H1 (cell line): Measurements from ENCODE around the gene CLRN1. TPM values are rescaled to one million over a fixed set of nuclear protein-coding genes. Genes with fewer than 3 reads are reported as not detected.

Source experiments
- CTCF ChIA-PET: fragments of 300-600 bp; sonication (Branson Sonifier 250); formaldehyde crosslinking; loops from one replicate; lab custom pipeline; 2021; ENCODE audit not compliant: partially characterized antibody; lab: Charles Lee
- POLR2A ChIA-PET: fragments of 300-600 bp; sonication (Branson Sonifier 250); formaldehyde crosslinking; loops from one replicate; lab custom pipeline; 2021; ENCODE audit warnings: inconsistent platforms; ENCODE audit not compliant: partially characterized antibody; lab: Charles Lee
- DNase-seq, 2 experiments: peaks; one replicate each; pipeline versions ENCODE4 v3.0.0 to v3.0.0-alpha.2; 2010 to 2022; ENCODE audit warnings: low spot score in 2 of 2, low read depth in 1 of 2, mixed read lengths in 1 of 2
- FAIRE-seq: peaks from 2 replicates; lab custom pipeline; 2011; peaks lifted over from hg19 to GRCh38; lab: Jason Lieb, UNC
- H2AFZ ChIP-seq: 2 replicates; pipeline ENCODE4 v1.8.1; 2012; ENCODE audit warnings: low read length, inconsistent platforms
- H2AK5ac ChIP-seq: 2 replicates; pipeline ENCODE4 v1.6.1; 2013; ENCODE audit warnings: low read depth, low read length
- H2BK120ac ChIP-seq: replicated peaks from 2 replicates; pipeline ENCODE3; 2013; ENCODE audit warnings: low read depth, low read length, inconsistent platforms
- H2BK12ac ChIP-seq: 2 replicates; pipeline ENCODE4 v1.6.1; 2013; ENCODE audit warnings: low read depth, low read length
- H2BK15ac ChIP-seq: 2 replicates; pipeline ENCODE4 v1.6.1; 2013; ENCODE audit warnings: low read length
- H2BK20ac ChIP-seq: 2 replicates; pipeline ENCODE4 v1.6.1; 2013; ENCODE audit warnings: low read length
- H2BK5ac ChIP-seq: 2 replicates; pipeline ENCODE4 v1.6.1; 2013; ENCODE audit warnings: low read depth, low read length
- H3K14ac ChIP-seq: 2 replicates; pipeline ENCODE4 v1.6.1; 2013; ENCODE audit warnings: inconsistent platforms; ENCODE audit not compliant: insufficient read length
- H3K18ac ChIP-seq: 2 replicates; pipeline ENCODE4 v1.6.1; 2013; ENCODE audit warnings: low read length; ENCODE audit errors: extremely low read depth
- H3K23ac ChIP-seq: 2 replicates; pipeline ENCODE4 v1.6.1; 2013; ENCODE audit warnings: inconsistent platforms; ENCODE audit not compliant: insufficient read length
- H3K23me2 ChIP-seq: 2 replicates; pipeline ENCODE4 v1.6.1; 2013; ENCODE audit warnings: low read depth, low read length
- H3K27ac ChIP-seq: 2 replicates; pipeline ENCODE4 v1.6.1; 2011; ENCODE audit warnings: low read depth, low read length, inconsistent platforms
- H3K27me3 ChIP-seq, 4 experiments: replicated peaks in 1 of 4; 1 replicate in 1 of 4; 2 replicates in 3 of 4; pipeline versions ENCODE4 v1.6.1 to v1.8.1; 2011 to 2013; ENCODE audit warnings: low read length in 3 of 4, mild to moderate bottlenecking in 3 of 4, inconsistent platforms in 2 of 4, mixed read lengths in 2 of 4, moderate library complexity in 1 of 4; ENCODE audit not compliant: control insufficient read depth in 3 of 4, insufficient read depth in 3 of 4; ENCODE audit errors: extremely low read depth in 1 of 4
- H3K36me3 ChIP-seq, 4 experiments: 2 replicates each; pipeline versions ENCODE4 v1.6.1 to v1.8.1; 2011 to 2013; ENCODE audit warnings: mild to moderate bottlenecking in 4 of 4, low read length in 3 of 4, moderate library complexity in 2 of 4, control low read depth in 1 of 4, inconsistent platforms in 1 of 4; ENCODE audit not compliant: insufficient read depth in 4 of 4, control insufficient read depth in 2 of 4
- H3K4ac ChIP-seq: replicated peaks from 2 replicates; pipeline ENCODE3; 2013; ENCODE audit warnings: low read length, low read depth, mixed read lengths, inconsistent platforms; ENCODE audit not compliant: insufficient read length
- H3K4me1 ChIP-seq, 4 experiments: replicated peaks in 1 of 4; 1 replicate in 1 of 4; 2 replicates in 3 of 4; pipeline versions ENCODE4 v1.6.1 to v1.8.1; 2011 to 2013; ENCODE audit warnings: low read length in 3 of 4, inconsistent platforms in 2 of 4, mixed read lengths in 1 of 4; ENCODE audit not compliant: insufficient read depth in 4 of 4, control insufficient read depth in 3 of 4
- H3K4me2 ChIP-seq, 2 experiments: 2 replicates each; pipeline versions ENCODE4 v1.6.1 to v1.8.1; 2011 to 2013; ENCODE audit warnings: low read depth in 2 of 2, low read length in 2 of 2, control low read depth in 1 of 2, inconsistent platforms in 1 of 2, mild to moderate bottlenecking in 1 of 2; ENCODE audit not compliant: insufficient read depth in 1 of 2
- H3K4me3 ChIP-seq, 4 experiments: fragments of 200-600, 300-600 bp in 1 of 4; sonication (generic), shearing (Covaris generic), sonication (Bioruptor Twin) in 1 of 4; 2 replicates each; pipeline versions ENCODE4 v1.5.1 to v1.8.1; 2011 to 2016; ENCODE audit warnings: low read length in 4 of 4, low read depth in 3 of 4, control low read depth in 2 of 4, inconsistent platforms in 2 of 4, mild to moderate bottlenecking in 2 of 4, mixed read lengths in 1 of 4, moderate library complexity in 1 of 4; ENCODE audit not compliant: insufficient read depth in 2 of 4; ENCODE audit errors: extremely low read depth in 1 of 4
- H3K56ac ChIP-seq: replicated peaks from 2 replicates; pipeline ENCODE3; 2013; ENCODE audit warnings: low read depth, mild to moderate bottlenecking, mixed read lengths, low read length, inconsistent platforms; ENCODE audit not compliant: insufficient read length
- H3K79me1 ChIP-seq: 2 replicates; pipeline ENCODE4 v1.6.1; 2013; ENCODE audit warnings: low read depth, low read length, control low read depth
- H3K79me2 ChIP-seq, 2 experiments: 2 replicates each; pipeline versions ENCODE4 v1.6.1 to v1.8.1; 2012 to 2013; ENCODE audit warnings: low read length in 2 of 2, mild to moderate bottlenecking in 2 of 2, inconsistent platforms in 1 of 2; ENCODE audit not compliant: insufficient read depth in 2 of 2, control insufficient read depth in 1 of 2
- H3K9ac ChIP-seq, 4 experiments: replicated peaks in 1 of 4; 1 replicate in 1 of 4; 2 replicates in 3 of 4; pipeline versions ENCODE4 v1.6.1 to v1.8.1; 2011 to 2013; ENCODE audit warnings: low read depth in 3 of 4, low read length in 3 of 4, control low read depth in 2 of 4, mild to moderate bottlenecking in 2 of 4, moderate library complexity in 2 of 4, inconsistent platforms in 1 of 4; ENCODE audit errors: extremely low read depth in 1 of 4
- H3K9me3 ChIP-seq, 2 experiments: 2 replicates each; pipeline versions ENCODE4 v1.6.1 to v1.8.1; 2012 to 2013; ENCODE audit warnings: mild to moderate bottlenecking in 2 of 2, moderate library complexity in 2 of 2, control low read depth in 1 of 2, inconsistent platforms in 1 of 2, low read depth in 1 of 2, low read length in 1 of 2, mixed read lengths in 1 of 2; ENCODE audit not compliant: insufficient read depth in 2 of 2
- H4K20me1 ChIP-seq, 2 experiments: replicated peaks in 1 of 2; 2 replicates each; pipeline versions ENCODE3 to v1.8.1; 2011 to 2013; ENCODE audit warnings: inconsistent platforms in 2 of 2, low read length in 2 of 2, mild to moderate bottlenecking in 1 of 2; ENCODE audit not compliant: insufficient read depth in 2 of 2, control insufficient read depth in 1 of 2
- H4K5ac ChIP-seq: 2 replicates; pipeline ENCODE4 v1.6.1; 2013; ENCODE audit warnings: low read length, low read depth, mixed read lengths, inconsistent platforms; ENCODE audit not compliant: insufficient read length
- H4K8ac ChIP-seq: 2 replicates; pipeline ENCODE4 v1.8.0; 2013; ENCODE audit warnings: mild to moderate bottlenecking, moderate library complexity, low read length, inconsistent platforms; ENCODE audit not compliant: insufficient read depth; ENCODE audit errors: extremely low read depth
- H4K91ac ChIP-seq: replicated peaks from 2 replicates; pipeline ENCODE3; 2013; ENCODE audit warnings: low read length, mixed read lengths, inconsistent platforms; ENCODE audit not compliant: insufficient read length
- EZH2 ChIP-seq: fragments of 200-600 bp; sonication (generic); IDR thresholded peaks from 2 replicates; pipeline ENCODE4 v1.7.1; 2012; ENCODE audit warnings: low read depth, mild to moderate bottlenecking, moderate library complexity, low read length, inconsistent platforms; ENCODE audit not compliant: severe bottlenecking
- FOSL1 ChIP-seq: IDR thresholded peaks from 2 replicates; pipeline ENCODE4 v1.6.1; 2011; ENCODE audit warnings: mild to moderate bottlenecking, low read depth, low read length, moderate library complexity; ENCODE audit not compliant: insufficient read depth
- GABPA ChIP-seq: IDR thresholded peaks from 2 replicates; pipeline ENCODE4 v1.6.1; 2011; ENCODE audit warnings: mild to moderate bottlenecking, low read length, moderate library complexity, borderline replicate concordance; ENCODE audit not compliant: insufficient read depth
- HDAC2 ChIP-seq, 2 experiments: fragments of 300-600 bp in 1 of 2; sonication (generic) in 1 of 2; IDR thresholded peaks; 2 replicates each; pipeline ENCODE4 v1.6.1; 2011 to 2012; ENCODE audit warnings: low read depth in 2 of 2, low read length in 2 of 2, mild to moderate bottlenecking in 2 of 2, moderate library complexity in 2 of 2, borderline replicate concordance in 1 of 2, inconsistent platforms in 1 of 2
- KDM4A ChIP-seq: IDR thresholded peaks from one replicate; pipeline ENCODE4 v1.7.1; 2012; ENCODE audit warnings: low read depth, mild to moderate bottlenecking, moderate library complexity, low read length, inconsistent platforms; ENCODE audit not compliant: severe bottlenecking
- NRF1 ChIP-seq: IDR thresholded peaks from 2 replicates; pipeline ENCODE4 v1.6.1; 2011; ENCODE audit warnings: mild to moderate bottlenecking, low read depth, low read length, improper control_type of control experiment
- POU5F1 ChIP-seq: IDR thresholded peaks from 2 replicates; pipeline ENCODE4 v1.6.1; 2011; ENCODE audit warnings: low read depth, mild to moderate bottlenecking, low read length, moderate library complexity
- SIN3A ChIP-seq, 2 experiments: IDR thresholded peaks in 1 of 2; conservative IDR thresholded peaks in 1 of 2; 2 replicates each; pipeline ENCODE4 v1.6.1; 2011 to 2012; ENCODE audit warnings: low read length in 2 of 2, improper control_type of control experiment in 1 of 2, low read depth in 1 of 2, mild to moderate bottlenecking in 1 of 2
- SIRT6 ChIP-seq: IDR thresholded peaks from one replicate; pipeline ENCODE4 v1.7.1; 2012; ENCODE audit warnings: low read length, inconsistent platforms
- SP2 ChIP-seq: IDR thresholded peaks from 2 replicates; pipeline ENCODE4 v1.6.1; 2012; ENCODE audit warnings: mild to moderate bottlenecking, low read length, inconsistent platforms
- SP4 ChIP-seq: IDR thresholded peaks from 2 replicates; pipeline ENCODE4 v1.6.1; 2012; ENCODE audit warnings: low read length, inconsistent platforms
- TAF1 ChIP-seq: IDR thresholded peaks from 2 replicates; pipeline ENCODE4 v1.6.1; 2011; ENCODE audit warnings: mild to moderate bottlenecking, low read depth, low read length
- TAF7 ChIP-seq: optimal IDR thresholded peaks from 2 replicates; pipeline ENCODE3; 2011; ENCODE audit warnings: low read depth, mild to moderate bottlenecking, inconsistent platforms, low read length, moderate library complexity, borderline replicate concordance
- WGBS, 2 experiments: shearing (Covaris generic) in 1 of 2; methylation state at CpG; one replicate each; pipeline versions ENCODE4 v1.1.6 to v1.1.7; 2013 to 2015; ENCODE audit warnings: low lambda C conversion rate in 2 of 2, mixed read lengths in 2 of 2, inconsistent platforms in 1 of 2, low coverage in 1 of 2, missing lambda C conversion rate in 1 of 2; ENCODE audit not compliant: insufficient replicate concordance in 2 of 2, insufficient coverage in 1 of 2, insufficient read length in 1 of 2; ENCODE audit errors: extremely low coverage in 1 of 2, missing lambda C conversion rate in 1 of 2; 5-methylcytosine and 5-hydroxymethylcytosine counted together
- polyA plus RNA-seq, 7 experiments: library from polyadenylated mRNA; depleted of rRNA in 3 of 7; stranded (reverse) in 5 of 7; unstranded in 2 of 7; fragments of >200 nt in 5 of 7; fragments of 200-250 nt in 2 of 7; gene quantifications; 1 replicate in 5 of 7; 2 replicates in 1 of 7; 4 replicates in 1 of 7; pipeline versions ENCODE4 v1.2.1 to v1.2.3, GENCODE V29; 2011 to 2013; ENCODE audit warnings: missing spikeins in 2 of 7, mixed read lengths in 2 of 7
- total RNA-seq: library from RNA; stranded (reverse); fragmentation: NEBNext Ultra II Directional; extraction: Animal tissue kit (Norgen Biotek cat#: 25700); gene quantifications from 2 replicates; pipeline ENCODE4 v1.2.1, GENCODE V29; 2021
- TF ChIP-seq, protein P1 (sequence below): IDR thresholded peaks from 2 replicates; pipeline ENCODE4 v1.6.1; 2012; ENCODE audit warnings: inconsistent platforms

Gene CLRN1
- total and polyA plus RNA-seq, 2 of the 8 experiments (the other 6 are each of a cell fraction or from before 2014, with no cell fraction given): 0.20 to 0.35 TPM

DNA sequence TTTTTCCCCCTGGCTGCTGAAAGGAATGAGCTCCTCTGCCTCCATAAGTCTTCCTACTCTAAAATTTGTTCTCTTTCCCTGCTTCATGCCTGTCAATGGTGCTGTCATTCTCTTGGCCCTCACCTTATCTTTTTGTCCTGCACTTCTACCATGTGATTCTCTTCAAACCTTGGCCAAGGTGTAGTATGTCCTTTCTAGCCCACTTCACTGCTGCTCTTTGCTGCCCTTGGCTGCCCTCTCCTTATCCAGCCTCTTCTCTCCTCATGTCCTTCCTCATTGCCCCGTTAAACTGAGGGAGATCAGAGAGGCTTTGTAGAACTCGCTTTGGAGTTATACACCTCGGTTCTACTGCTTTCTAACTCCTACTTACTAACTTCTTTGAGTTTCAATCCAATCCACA, 87.0 kb downstream of the CLRN1 start:
- no peak overlapping the region for H3K23ac ChIP-seq
- no peaks in the 10 kb centered on the region for H3K36me3 ChIP-seq
- no peak overlapping the region for H2BK120ac ChIP-seq
- no peak overlapping the region for H3K4ac ChIP-seq
- no peak overlapping the region for H2AK5ac ChIP-seq
- DNase-seq (no peak), FAIRE-seq (no peak)
- no peaks in the 10 kb centered on the region; a peak in 1 of 4 replicates for H3K9me3 ChIP-seq
- no peak overlapping the region for H3K4me2 ChIP-seq
- ChIA-PET POLR2A (no interaction called here), CTCF (interaction anchor here (1.3 kb wide), 1 partner anchor 105 kb away, joined by 3 read pairs; no protein-coding TSS in a partner anchor)
- H3K27me3 ChIP-seq: peaks cover 0 to 1% (median 0%) of the 10 kb centered on the region in 4 experiments; a peak in 1 of 7 replicates
- WGBS, 2 experiments: 71% methylated on average over 3 of the region's 3 CpGs; no CpG with 5 or more reads in 1 of the 2 experiments
- H2BK12ac ChIP-seq: no peak overlapping the region
- H3K18ac ChIP-seq: no peak overlapping the region
- H2BK15ac ChIP-seq: no peak overlapping the region
- no peak overlapping the region for H2BK5ac ChIP-seq
- H4K20me1 ChIP-seq: no peaks in the 10 kb centered on the region
- H3K4me3 ChIP-seq: no peak overlapping the region
- H3K4me1 ChIP-seq: no peaks in the 10 kb centered on the region
- no peak overlapping the region for H3K14ac ChIP-seq
- no peaks in the 10 kb centered on the region for H3K79me2 ChIP-seq
- no peak overlapping the region for H4K91ac ChIP-seq
- H2AFZ ChIP-seq: no peak overlapping the region
- H3K56ac ChIP-seq: no peak overlapping the region
- H3K27ac ChIP-seq: no peak overlapping the region
- no peak overlapping the region for H4K5ac ChIP-seq
- no peak overlapping the region for H4K8ac ChIP-seq
- no peak overlapping the region for H3K9ac ChIP-seq
- H2BK20ac ChIP-seq: no peak overlapping the region
- H3K79me1 ChIP-seq: no peaks in the 10 kb centered on the region
- no peaks in the 10 kb centered on the region for H3K23me2 ChIP-seq
- no peak for TF ChIP-seq FOSL1
- TF ChIP-seq SP2: no peak
- TF ChIP-seq POU5F1: no peak
- TF ChIP-seq TAF1: no peak
- no peak for TF ChIP-seq SP4
- no peak for TF ChIP-seq GABPA
- no peak for TF ChIP-seq SIN3A (conservative IDR thresholded peaks at IDR 0.05 in 1 of 2, IDR thresholded peaks at IDR 0.05 in 1 of 2; ENCODE audit: low read depth in 1 of 2, low read length in 2 of 2)
- TF ChIP-seq SIRT6: no peak
- no peak for TF ChIP-seq KDM4A
- no peak for TF ChIP-seq EZH2
- no peak for TF ChIP-seq HDAC2 (IDR thresholded peaks at IDR 0.05; ENCODE audit: borderline replicate concordance in 1 of 2, low read depth in 2 of 2, low read length in 2 of 2)
- no peak for TF ChIP-seq NRF1
- TF ChIP-seq, protein P1, sequence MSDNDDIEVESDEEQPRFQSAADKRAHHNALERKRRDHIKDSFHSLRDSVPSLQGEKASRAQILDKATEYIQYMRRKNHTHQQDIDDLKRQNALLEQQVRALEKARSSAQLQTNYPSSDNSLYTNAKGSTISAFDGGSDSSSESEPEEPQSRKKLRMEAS: no peak
- no peak for TF ChIP-seq TAF7
